T-helper 17 cell (primary cell): Measurements from ENCODE around the gene SV2B. TPM values are rescaled to one million over a fixed set of nuclear protein-coding genes. Genes with fewer than 3 reads are reported as not detected.

Source experiments
- total RNA-seq, 4 donors: library from RNA in 2 of 4; stranded (reverse) in 2 of 4; gene quantifications; one replicate each; pipeline ENCODE4 v1.2.3 and lab custom pipeline; 2022 to 2026

The SV2B gene
- total RNA-seq, 2 donors from 2014 or later, result 0.10 TPM; not detected in 1

Other genes with a start within 250 kb of the SV2B start
- gene FURIN, start 231.7 kb upstream of the SV2B start, total RNA-seq, result 100 to 1,000 TPM; 133 to 260 TPM
- 10 to 100 TPM in 1 of 2 donors, 1 to 10 TPM in 1; 6.0 to 12.7 TPM for gene FES, start 215.8 kb upstream of the SV2B start, total RNA-seq
- 100 to 1,000 TPM; 159 to 186 TPM for gene MAN2A2, start 197.0 kb upstream of the SV2B start, total RNA-seq
- gene HDDC3, start 167.7 kb upstream of the SV2B start, total RNA-seq, result 10 to 100 TPM; 11.1 to 12.9 TPM
- 10 to 100 TPM; 36.9 to 38.3 TPM for gene UNC45A, start 165.0 kb upstream of the SV2B start, total RNA-seq
- 1 to 10 TPM; 3.7 to 5.3 TPM for gene RCCD1, start 145.4 kb upstream of the SV2B start, total RNA-seq
- gene PRC1, start 105.7 kb upstream of the SV2B start, total RNA-seq, result 10 to 100 TPM; 19.9 to 40.6 TPM
- 10 to 100 TPM; 19.2 to 23.6 TPM for gene VPS33B, start 77.7 kb upstream of the SV2B start, total RNA-seq